ENCODE results near the gene UGT1A5. TPM values are rescaled to one million over a fixed set of nuclear protein-coding genes. Genes with fewer than 3 reads are reported as not detected.

Gene UGT1A5
- not detected in 5 replicates for total RNA-seq (2022; extraction: Qiagen RNA extraction)

DNA sequence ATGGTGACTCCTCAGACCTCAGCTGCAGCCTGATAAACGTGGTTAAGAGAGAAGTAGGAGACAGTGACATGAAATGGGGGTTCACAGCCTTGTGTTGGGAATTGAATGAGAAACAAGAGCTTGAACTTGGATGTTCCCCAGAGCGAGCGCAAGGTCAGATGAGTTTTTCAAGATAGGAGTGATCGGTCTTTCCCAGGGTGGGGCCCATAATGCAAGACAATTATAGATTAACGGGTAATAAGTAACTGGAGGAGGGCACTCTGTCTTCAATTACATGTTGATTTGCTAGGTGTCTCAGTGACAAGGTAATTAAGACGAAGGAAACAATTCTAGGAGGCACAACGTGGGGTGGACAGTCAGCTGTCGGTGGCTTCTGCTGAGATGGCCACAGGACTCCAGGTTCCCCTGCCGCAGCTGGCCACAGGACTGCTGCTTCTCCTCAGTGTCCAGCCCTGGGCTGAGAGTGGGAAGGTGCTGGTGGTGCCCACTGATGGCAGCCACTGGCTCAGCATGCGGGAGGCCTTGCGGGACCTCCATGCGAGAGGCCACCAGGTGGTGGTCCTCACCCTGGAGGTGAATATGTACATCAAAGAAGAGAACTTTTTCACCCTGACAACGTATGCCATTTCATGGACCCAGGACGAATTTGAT is at the start of gene UGT1A5:
Gene UGT1A5, plus strand, starts transcription at position 297 of the 651 bp plus-strand sequence. Its CDS starts 85 bp downstream, at position 382.

DNA sequence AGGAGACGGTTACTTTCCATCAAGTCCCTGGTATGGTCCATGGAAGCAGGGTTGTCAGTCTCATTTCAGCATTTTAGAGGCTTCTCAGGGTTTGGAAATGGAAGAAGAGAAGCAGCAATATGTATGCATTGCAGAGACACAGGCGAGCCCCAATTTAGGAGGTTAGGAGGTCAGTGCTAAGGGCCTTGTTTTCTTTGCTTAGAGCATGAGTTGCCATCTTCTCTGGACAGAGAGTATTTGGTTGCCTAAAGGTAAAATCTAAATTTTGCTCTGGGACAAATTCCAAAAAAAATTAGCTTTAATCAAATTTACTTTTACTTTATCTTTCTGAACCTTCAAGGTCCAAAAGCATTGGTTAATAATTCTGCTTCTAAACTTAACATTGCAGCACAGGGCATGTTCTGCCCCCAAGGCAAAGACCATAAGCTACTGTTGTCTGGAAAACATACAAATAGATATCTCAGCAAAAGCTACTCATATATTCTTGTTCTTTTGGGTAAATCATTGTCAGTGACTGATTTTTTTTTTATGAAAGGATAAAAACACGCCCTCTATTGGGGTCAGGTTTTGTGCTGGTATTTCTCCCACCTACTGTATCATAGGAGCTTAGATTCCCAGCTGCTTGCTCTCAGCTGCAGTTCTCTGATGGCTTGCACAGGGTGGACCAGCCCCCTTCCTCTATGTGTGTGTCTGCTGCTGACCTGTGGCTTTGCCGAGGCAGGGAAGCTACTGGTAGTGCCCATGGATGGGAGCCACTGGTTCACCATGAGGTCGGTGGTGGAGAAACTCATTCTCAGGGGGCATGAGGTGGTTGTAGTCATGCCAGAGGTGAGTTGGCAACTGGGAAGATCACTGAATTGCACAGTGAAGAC is 41.2 kb upstream of the UGT1A5 start, which contains the start of gene UGT1A9:
Gene UGT1A9, plus strand, starts transcription at position 609 of the 872 bp plus-strand sequence. Its CDS starts 37 bp downstream, at position 646.

DNA sequence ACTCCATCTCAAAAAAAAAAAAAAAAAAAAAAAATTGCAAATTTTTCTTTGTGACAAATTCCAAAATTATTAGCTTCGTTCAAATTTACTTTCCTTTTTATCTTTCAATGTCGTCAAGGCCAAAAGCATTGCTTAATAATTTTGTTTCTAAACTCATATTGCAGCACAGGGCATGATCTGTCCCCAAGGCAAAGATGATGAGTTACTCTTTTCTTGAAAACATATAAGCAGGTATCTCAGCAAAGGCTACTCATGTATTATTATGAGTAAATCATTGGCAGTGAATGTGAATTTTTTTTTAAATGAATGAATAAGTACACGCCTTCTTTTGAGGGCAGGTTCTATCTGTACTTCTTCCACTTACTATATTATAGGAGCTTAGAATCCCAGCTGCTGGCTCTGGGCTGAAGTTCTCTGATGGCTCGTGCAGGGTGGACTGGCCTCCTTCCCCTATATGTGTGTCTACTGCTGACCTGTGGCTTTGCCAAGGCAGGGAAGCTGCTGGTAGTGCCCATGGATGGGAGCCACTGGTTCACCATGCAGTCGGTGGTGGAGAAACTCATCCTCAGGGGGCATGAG is 31.1 kb upstream of the UGT1A5 start, which contains the start of gene UGT1A7:
Gene UGT1A7, plus strand, starts transcription at position 381 of the 579 bp plus-strand sequence. Its CDS starts 37 bp downstream, at position 418.

DNA sequence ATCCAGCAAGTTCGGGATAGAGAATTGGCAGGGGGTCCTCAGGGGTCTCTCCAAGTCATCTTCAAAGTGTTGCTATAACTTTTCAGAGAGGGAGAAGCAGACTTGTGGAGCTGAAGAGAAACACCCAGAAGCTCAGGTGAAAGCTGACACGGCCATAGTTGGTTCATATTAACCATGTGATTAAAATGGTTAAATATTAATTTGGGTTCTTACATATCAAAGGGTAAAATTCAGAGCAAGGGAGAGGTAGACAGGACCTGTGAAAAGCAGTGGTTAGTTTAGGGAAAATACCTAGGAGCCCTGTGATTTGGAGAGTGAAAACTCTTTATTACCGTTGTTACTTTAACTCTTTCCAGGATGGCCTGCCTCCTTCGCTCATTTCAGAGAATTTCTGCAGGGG is 20.1 kb upstream of the UGT1A5 start, which contains the start of gene UGT1A6:
Gene UGT1A6, plus strand, starts transcription at position 243 of the 400 bp plus-strand sequence. Its CDS starts 115 bp downstream, at position 358.

DNA sequence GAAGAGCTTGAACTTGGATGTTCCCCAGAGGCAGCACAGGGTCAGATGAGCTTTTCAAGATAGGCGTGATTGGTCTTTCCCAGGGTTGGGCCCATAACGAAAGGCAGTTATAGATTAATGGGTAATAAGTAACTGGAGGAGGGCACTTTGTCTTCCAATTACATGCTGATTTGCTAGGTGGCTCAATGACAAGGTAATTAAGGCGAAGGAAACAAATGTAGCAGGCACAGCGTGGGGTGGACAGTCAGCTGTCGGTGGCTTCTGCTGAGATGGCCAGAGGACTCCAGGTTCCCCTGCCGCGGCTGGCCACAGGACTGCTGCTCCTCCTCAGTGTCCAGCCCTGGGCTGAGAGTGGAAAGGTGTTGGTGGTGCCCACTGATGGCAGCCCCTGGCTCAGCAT is 5.8 kb downstream of the UGT1A5 start, which contains the start of gene UGT1A4:
Gene UGT1A4, plus strand, starts transcription at position 185 of the 400 bp plus-strand sequence. Its CDS starts 85 bp downstream, at position 270.

DNA sequence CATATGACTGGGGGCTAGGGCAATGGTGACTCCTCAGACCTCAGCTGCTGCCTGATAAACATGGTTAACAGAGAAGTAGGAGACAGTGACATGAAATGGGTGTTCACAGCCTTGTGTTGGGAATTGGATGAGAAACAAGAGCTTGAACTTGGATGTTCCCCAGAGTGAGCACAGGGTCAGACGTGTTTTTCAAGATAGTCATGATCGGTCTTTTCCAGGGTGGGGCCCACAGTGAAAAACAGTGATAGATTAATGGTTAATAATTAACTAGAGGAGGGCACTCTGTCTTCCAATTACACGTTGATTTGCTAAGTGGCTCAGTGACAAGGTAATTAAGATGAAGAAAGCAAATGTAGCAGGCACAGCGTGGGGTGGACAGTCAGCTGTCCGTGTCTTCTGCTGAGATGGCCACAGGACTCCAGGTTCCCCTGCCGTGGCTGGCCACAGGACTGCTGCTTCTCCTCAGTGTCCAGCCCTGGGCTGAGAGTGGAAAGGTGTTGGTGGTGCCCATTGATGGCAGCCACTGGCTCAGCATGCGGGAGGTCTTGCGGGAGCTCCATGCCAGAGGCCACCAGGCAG is 16.1 kb downstream of the UGT1A5 start, which contains the start of gene UGT1A3:
Gene UGT1A3, plus strand, starts transcription at position 320 of the 579 bp plus-strand sequence. Its CDS starts 85 bp downstream, at position 405.

DNA sequence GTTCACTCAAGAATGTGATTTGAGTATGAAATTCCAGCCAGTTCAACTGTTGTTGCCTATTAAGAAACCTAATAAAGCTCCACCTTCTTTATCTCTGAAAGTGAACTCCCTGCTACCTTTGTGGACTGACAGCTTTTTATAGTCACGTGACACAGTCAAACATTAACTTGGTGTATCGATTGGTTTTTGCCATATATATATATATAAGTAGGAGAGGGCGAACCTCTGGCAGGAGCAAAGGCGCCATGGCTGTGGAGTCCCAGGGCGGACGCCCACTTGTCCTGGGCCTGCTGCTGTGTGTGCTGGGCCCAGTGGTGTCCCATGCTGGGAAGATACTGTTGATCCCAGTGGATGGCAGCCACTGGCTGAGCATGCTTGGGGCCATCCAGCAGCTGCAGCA is 47.3 kb downstream of the UGT1A5 start, which contains the start of gene UGT1A1:
Gene UGT1A1, plus strand, starts transcription at position 228 of the 400 bp plus-strand sequence. Its CDS starts 18 bp downstream, at position 246.

DNA sequence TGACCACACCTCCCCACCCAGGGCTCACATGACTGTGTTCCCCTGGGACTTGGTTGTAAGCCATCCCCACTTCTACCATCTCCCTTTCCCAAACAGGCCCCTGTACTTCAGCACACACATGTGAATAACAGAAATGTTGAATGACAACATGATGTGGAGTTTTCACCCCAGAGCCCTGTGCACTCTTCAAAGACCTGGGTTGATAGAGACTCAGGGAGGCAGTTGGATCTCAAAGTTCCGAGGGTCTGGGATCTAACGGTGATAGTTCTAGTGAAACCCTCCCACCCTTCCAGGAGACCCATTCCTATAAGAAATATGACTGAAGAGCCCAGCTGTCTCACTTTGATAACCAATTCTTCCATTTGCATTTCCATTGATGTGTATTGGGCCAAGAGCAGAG is 65.3 kb downstream of the UGT1A5 start, which contains the start of gene MROH2A:
Gene MROH2A, plus strand, starts transcription at position 301 of the 400 bp plus-strand sequence. CDS start 1,029 bp downstream, outside the sequence.

Other genes starting within 250 kb of the UGT1A5 start
- gene USP40, start 146.1 kb upstream of the UGT1A5 start, total RNA-seq (2022; extraction: Qiagen RNA extraction): 20.9 to 28.6 TPM (median 25.2 TPM) in 5 replicates
- gene UGT1A8, start 95.3 kb upstream of the UGT1A5 start, total RNA-seq (2022; extraction: Qiagen RNA extraction): 0.06 TPM in 1 of 5 replicates, not detected in the others
- gene UGT1A10, start 76.5 kb upstream of the UGT1A5 start, total RNA-seq (2022; extraction: Qiagen RNA extraction): 0.06 TPM in 1 of 5 replicates, not detected in the others
- gene UGT1A9, start 41.0 kb upstream of the UGT1A5 start, total RNA-seq (2022; extraction: Qiagen RNA extraction): 3.7 to 5.0 TPM (median 4.1 TPM) in 5 replicates
- gene UGT1A7, start 31.0 kb upstream of the UGT1A5 start, total RNA-seq (2022; extraction: Qiagen RNA extraction): 3.3 to 5.1 TPM (median 4.0 TPM) in 5 replicates
- gene UGT1A6, start 20.0 kb upstream of the UGT1A5 start, total RNA-seq (2022; extraction: Qiagen RNA extraction): 0.39 to 1.5 TPM (median 1.2 TPM) in 5 replicates
- gene UGT1A4, start 5.8 kb downstream of the UGT1A5 start, total RNA-seq (2022; extraction: Qiagen RNA extraction): 0.07 to 0.12 TPM in 2 of 5 replicates, not detected in the others
- 0.10 to 0.31 TPM (median 0.26 TPM) in 3 of 5 replicates, not detected in the others for gene UGT1A3, start 16.1 kb downstream of the UGT1A5 start, total RNA-seq (2022; extraction: Qiagen RNA extraction)
- 0.39 to 0.78 TPM (median 0.60 TPM) in 5 replicates for gene UGT1A1, start 47.4 kb downstream of the UGT1A5 start, total RNA-seq (2022; extraction: Qiagen RNA extraction)
- 0.12 to 0.26 TPM (median 0.18 TPM) in 4 of 5 replicates, not detected in the other for gene MROH2A, start 65.4 kb downstream of the UGT1A5 start, total RNA-seq (2022; extraction: Qiagen RNA extraction)
- gene HJURP, start 141.6 kb downstream of the UGT1A5 start, total RNA-seq (2022; extraction: Qiagen RNA extraction): 58.1 to 61.5 TPM (median 59.1 TPM) in 5 replicates
- 0.11 to 0.47 TPM (median 0.21 TPM) in 5 replicates for gene TRPM8, start 204.5 kb downstream of the UGT1A5 start, total RNA-seq (2022; extraction: Qiagen RNA extraction)

Measured in A549 treated with Mapracorat at 1 μM for 4 hours (cell line).